CD8-positive, alpha-beta memory T cell (primary cell): ENCODE data around the gene EEPD1. TPM values are rescaled to one million over a fixed set of nuclear protein-coding genes. Genes with fewer than 3 reads are reported as not detected.

Source experiments
- CTCF ChIA-PET: fragments of 350-600 bp; sonication (Branson Sonifier 250); formaldehyde crosslinking; loops from one replicate; lab custom pipeline; 2021; ENCODE audit warnings: antibody characterized with exemption; lab: Charles Lee
- POLR2A ChIA-PET: fragments of 350-600 bp; sonication (Branson Sonifier 250); formaldehyde crosslinking; loops from one replicate; lab custom pipeline; 2021; ENCODE audit warnings: antibody characterized with exemption; lab: Charles Lee
- DNase-seq, 5 donors: peaks; one replicate each; pipeline versions ENCODE4 v3.0.0 to v3.0.0-alpha.2; 2020 to 2022; ENCODE audit warnings: mixed read lengths in 1 of 5
- H3K27ac ChIP-seq: one replicate; pipeline ENCODE4 v1.7.0; 2013; ENCODE audit warnings: low read depth, mild to moderate bottlenecking, low read length, moderate library complexity
- H3K27me3 ChIP-seq: 2 replicates; pipeline ENCODE4 v1.7.0; 2013; ENCODE audit warnings: low read length, mild to moderate bottlenecking; ENCODE audit not compliant: insufficient read depth, poor library complexity, severe bottlenecking
- H3K36me3 ChIP-seq: 2 replicates; pipeline ENCODE4 v1.7.0; 2013; ENCODE audit warnings: mild to moderate bottlenecking, low read length, moderate library complexity; ENCODE audit not compliant: insufficient read depth
- H3K4me1 ChIP-seq: 2 replicates; pipeline ENCODE4 v1.7.0; 2013; ENCODE audit warnings: mild to moderate bottlenecking, low read length, moderate library complexity; ENCODE audit not compliant: insufficient read depth
- H3K4me3 ChIP-seq: 2 replicates; pipeline ENCODE4 v1.7.0; 2013; ENCODE audit warnings: mild to moderate bottlenecking, low read length
- H3K9me3 ChIP-seq: 2 replicates; pipeline ENCODE4 v1.7.0; 2013; ENCODE audit warnings: mild to moderate bottlenecking, low read length
- H3K27ac Mint-ChIP-seq, 8 donors: one replicate each; pipeline ENCODE4 v1.8.0; 2020 to 2021; ENCODE audit warnings: mixed read lengths in 8 of 8, mild to moderate bottlenecking in 6 of 8, inconsistent platforms in 3 of 8, moderate library complexity in 3 of 8
- H3K27me3 Mint-ChIP-seq, 2 donors: one replicate each; pipeline ENCODE4 v1.8.0; 2020 to 2021; ENCODE audit warnings: mixed read lengths in 2 of 2, mild to moderate bottlenecking in 1 of 2, moderate library complexity in 1 of 2
- H3K36me3 Mint-ChIP-seq, 3 donors: one replicate each; pipeline ENCODE4 v1.8.0; 2020 to 2021; ENCODE audit warnings: mixed read lengths in 3 of 3, inconsistent platforms in 1 of 3, mild to moderate bottlenecking in 1 of 3
- H3K4me1 Mint-ChIP-seq, 3 donors: one replicate each; pipeline ENCODE4 v1.8.0; 2020 to 2021; ENCODE audit warnings: mixed read lengths in 3 of 3, inconsistent platforms in 1 of 3, mild to moderate bottlenecking in 1 of 3
- H3K4me3 Mint-ChIP-seq, 7 donors: one replicate each; pipeline ENCODE4 v1.8.0; 2020 to 2021; ENCODE audit warnings: mixed read lengths in 7 of 7, mild to moderate bottlenecking in 6 of 7, moderate library complexity in 4 of 7, inconsistent platforms in 2 of 7
- H3K9me3 Mint-ChIP-seq, 5 donors: one replicate each; pipeline ENCODE4 v1.8.0; 2020 to 2022; ENCODE audit warnings: mixed read lengths in 5 of 5, mild to moderate bottlenecking in 3 of 5, moderate library complexity in 2 of 5, inconsistent platforms in 1 of 5
- polyA plus RNA-seq: library from polyadenylated mRNA; unstranded; fragments of 300-500 nt; fragmentation: Illumina TruSeq; gene quantifications from one replicate; pipeline ENCODE4 v1.2.3, GENCODE V29; 2021
- total RNA-seq, 2 experiments: library from RNA; stranded (reverse); gene quantifications; one replicate each; pipeline ENCODE4 v1.2.3, GENCODE V29; 2021

The EEPD1 gene
- total and polyA plus RNA-seq, 3 experiments from 2014 or later = 0.66 to 15.0 (median 0.84) TPM

DNA sequence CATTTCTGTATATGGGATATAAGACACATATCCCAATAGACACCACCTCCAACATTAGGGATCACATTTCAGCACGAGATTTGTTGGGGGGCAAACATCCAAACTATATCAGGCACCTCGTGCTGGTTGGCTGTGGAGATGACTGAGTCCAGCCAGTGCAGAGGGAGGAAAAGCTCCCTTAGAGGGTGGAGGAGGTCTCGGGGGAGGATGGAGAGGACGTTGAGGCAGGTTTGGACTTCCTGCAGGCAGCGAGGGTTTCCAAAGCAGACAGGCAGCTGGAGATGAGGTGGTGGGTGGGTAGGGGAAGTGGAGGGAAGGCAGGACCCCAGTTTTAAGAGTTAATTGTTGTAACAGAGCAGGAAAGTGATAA is 56.7 kb downstream of the EEPD1 start:
- Histone ChIP-seq H3K4me3 (no peak overlapping the region), H3K9me3 (no peaks in the 10 kb centered on the region), H3K27me3 (no peaks in the 10 kb centered on the region), H3K4me1 (peaks cover 24% of the 10 kb centered on the region), H3K27ac (no peak overlapping the region), H3K36me3 (no peaks in the 10 kb centered on the region)
- H3K27me3 Mint-ChIP-seq = peaks cover 3 to 5% of the 10 kb centered on the region in 2 donors
- peaks cover 0 to 9% (median 4%) of the 10 kb centered on the region in 3 donors for H3K36me3 Mint-ChIP-seq
- POLR2A ChIA-PET = no interaction called here
- no peak for DNase-seq
- no peaks in the 10 kb centered on the region for H3K9me3 Mint-ChIP-seq
- H3K27ac Mint-ChIP-seq = peak overlapping the region in 6 of 8 donors; percentile 67 to 94 (median 92)
- peaks cover 23 to 40% (median 28%) of the 10 kb centered on the region in 3 donors for H3K4me1 Mint-ChIP-seq
- CTCF ChIA-PET = no interaction called here
- H3K4me3 Mint-ChIP-seq = peak overlapping the region in 2 of 7 donors; percentile 5 to 33

DNA sequence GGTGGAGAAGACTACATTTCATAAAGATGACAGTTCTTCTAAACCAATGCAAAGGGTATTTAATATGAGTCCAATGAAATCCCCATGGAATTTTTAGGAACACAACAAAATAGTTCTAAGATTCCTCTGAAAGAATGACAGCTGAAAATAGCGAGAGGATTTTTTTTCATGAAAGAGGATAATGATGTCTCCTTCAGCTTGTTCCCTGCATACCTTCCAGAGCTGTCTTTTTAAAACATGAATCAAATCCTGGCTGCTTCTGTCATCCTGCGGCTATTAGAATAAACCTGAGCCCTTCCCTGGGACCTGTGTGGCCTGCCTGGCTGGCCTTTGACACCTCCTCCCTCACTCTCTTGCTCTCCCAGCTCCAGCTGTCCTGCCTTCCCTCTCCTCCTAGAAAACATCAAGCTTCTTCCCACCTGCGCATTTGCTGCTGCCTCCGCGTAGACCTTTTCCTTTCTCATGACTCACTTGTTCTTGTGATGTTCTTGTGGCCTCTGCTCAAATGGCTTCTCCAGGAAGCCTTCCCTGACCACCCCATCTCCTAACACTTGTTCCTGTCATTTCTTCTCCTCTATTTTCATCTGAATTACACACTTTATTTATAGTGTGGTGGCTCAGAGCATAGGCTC is 57.4 kb downstream of the EEPD1 start:
- H3K4me3 ChIP-seq = no peak overlapping the region
- peaks cover 0 to 9% (median 4%) of the 10 kb centered on the region in 3 donors for H3K36me3 Mint-ChIP-seq
- H3K27ac Mint-ChIP-seq = peak overlapping the region in 3 of 8 donors; percentile 76 to 93 (median 91)
- POLR2A ChIA-PET = no interaction called here
- H3K4me1 Mint-ChIP-seq = peaks cover 23 to 40% (median 28%) of the 10 kb centered on the region in 3 donors
- H3K27me3 Mint-ChIP-seq = peaks cover 3 to 5% of the 10 kb centered on the region in 2 donors
- H3K27ac ChIP-seq = no peak overlapping the region
- no peaks in the 10 kb centered on the region for H3K9me3 Mint-ChIP-seq
- H3K36me3 ChIP-seq = no peaks in the 10 kb centered on the region
- H3K4me1 ChIP-seq = peaks cover 24% of the 10 kb centered on the region
- no peak overlapping the region for H3K4me3 Mint-ChIP-seq
- no peaks in the 10 kb centered on the region for H3K9me3 ChIP-seq
- CTCF ChIA-PET = no interaction called here
- DNase-seq = no peak
- H3K27me3 ChIP-seq = no peaks in the 10 kb centered on the region

DNA sequence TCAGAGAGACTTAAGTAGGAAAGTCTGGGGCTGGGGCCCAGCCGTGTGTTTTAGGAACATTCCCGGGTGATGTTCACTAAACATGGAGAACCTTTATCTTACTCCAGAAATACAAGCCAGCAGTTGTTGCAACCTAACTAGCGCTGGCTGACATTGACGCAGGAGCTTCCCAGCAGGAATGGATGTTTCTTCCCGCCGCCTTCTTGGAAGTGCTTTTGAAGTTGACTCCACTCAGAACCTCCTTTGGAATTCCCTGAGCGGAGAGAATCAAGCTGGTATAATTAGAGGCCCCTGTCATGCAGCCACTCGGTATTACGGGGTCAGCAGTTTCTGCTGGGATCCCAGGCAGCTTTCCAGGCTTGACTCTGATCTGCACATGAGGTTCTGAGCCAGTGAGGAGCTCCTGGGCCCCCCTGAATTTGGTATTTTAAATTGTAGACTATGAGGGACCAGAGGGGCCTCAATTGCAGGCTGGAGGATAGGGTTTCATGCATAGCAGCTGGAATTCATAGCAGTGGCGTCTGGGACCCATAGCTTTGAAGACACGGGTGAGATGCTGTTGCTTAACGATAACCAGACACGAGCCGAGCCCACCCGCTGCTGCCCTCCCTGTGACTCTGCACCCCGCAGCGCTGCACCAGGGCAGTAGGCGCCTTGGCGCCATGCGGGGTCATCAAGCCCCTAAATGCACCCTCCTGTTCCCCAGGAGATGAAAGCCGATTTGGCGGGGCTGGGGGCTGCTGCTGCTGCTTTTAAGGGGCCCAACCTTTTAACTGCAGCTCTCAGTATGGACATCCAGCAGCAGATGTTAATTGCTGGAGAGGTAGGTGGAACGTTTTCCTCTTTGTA is 61.8 kb downstream of the EEPD1 start:
- Histone ChIP-seq H3K27me3 (no peaks in the 10 kb centered on the region), H3K36me3 (no peaks in the 10 kb centered on the region), H3K9me3 (no peaks in the 10 kb centered on the region), H3K4me1 (peaks cover under 1% of the 10 kb centered on the region), H3K4me3 (no peak overlapping the region), H3K27ac (no peak overlapping the region)
- no peak for DNase-seq
- Mint-ChIP-seq H3K4me3 (no peak overlapping the region), H3K4me1 (peaks cover 0 to 9% (median 2%) of the 10 kb centered on the region in 3 donors), H3K27ac (peak overlapping the region in 1 of 8 donors; percentile 27), H3K36me3 (peaks cover 0 to 15% (median 4%) of the 10 kb centered on the region in 3 donors), H3K9me3 (no peaks in the 10 kb centered on the region), H3K27me3 (peaks cover 2 to 10% of the 10 kb centered on the region in 2 donors)
- ChIA-PET POLR2A (no interaction called here), CTCF (no interaction called here)

DNA sequence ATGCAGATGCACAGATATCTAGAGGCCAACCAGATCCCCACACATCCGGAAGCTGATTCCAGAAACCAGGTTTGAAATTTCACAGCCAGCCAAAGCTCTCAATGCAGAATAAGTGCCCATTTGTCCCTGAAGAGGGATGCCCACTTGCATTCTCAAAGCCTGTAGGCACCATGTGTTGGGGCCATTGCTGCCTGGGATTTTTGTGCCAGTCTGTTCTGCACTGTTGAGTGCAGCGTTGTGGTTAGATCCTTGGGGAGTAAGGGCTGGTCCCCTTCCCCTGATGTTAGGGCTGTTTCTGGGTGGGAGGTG is 62.4 kb downstream of the EEPD1 start:
- POLR2A ChIA-PET = no interaction called here
- H3K9me3 Mint-ChIP-seq = no peaks in the 10 kb centered on the region
- Histone ChIP-seq H3K36me3 (no peaks in the 10 kb centered on the region), H3K27me3 (no peaks in the 10 kb centered on the region), H3K9me3 (no peaks in the 10 kb centered on the region), H3K4me3 (no peak overlapping the region), H3K4me1 (no peaks in the 10 kb centered on the region), H3K27ac (no peak overlapping the region)
- no peak overlapping the region for H3K4me3 Mint-ChIP-seq
- peaks cover 0 to 4% (median 0%) of the 10 kb centered on the region in 3 donors for H3K4me1 Mint-ChIP-seq
- no peak overlapping the region for H3K27ac Mint-ChIP-seq
- peaks cover 0 to 15% (median 4%) of the 10 kb centered on the region in 3 donors for H3K36me3 Mint-ChIP-seq
- H3K27me3 Mint-ChIP-seq = peaks cover 2 to 14% of the 10 kb centered on the region in 2 donors
- DNase-seq = no peak
- CTCF ChIA-PET = no interaction called here

DNA sequence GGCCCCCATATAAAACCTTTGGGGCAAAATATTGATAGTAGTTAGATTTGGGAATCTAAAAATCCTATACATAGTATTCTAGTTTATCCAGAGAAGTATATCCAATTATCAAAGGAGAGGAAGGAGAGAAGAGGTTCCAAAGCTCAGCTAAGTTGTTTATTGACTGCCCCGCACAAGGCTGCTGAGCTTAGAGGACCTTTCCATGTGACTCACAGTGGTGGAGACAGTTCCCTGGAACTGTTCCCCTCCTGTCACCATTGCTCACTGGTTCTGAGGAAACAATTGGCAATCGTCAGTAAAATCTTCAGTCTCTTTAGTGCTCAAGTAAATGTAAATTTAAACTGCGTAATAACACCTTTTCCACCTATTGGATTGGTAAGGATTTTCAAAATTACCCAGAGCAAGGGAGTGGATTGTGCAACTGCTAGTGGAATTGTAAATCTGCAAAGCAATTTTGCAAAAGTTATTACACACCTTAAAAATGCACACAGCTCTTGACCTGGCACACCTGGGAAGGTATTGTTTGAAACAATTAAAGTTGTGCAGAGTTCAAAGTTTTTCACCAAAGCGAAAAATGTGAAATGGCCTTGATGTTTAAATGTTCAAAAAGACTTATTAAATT is 63.1 kb downstream of the EEPD1 start:
- peaks cover 0 to 15% (median 4%) of the 10 kb centered on the region in 3 donors for H3K36me3 Mint-ChIP-seq
- H3K4me3 Mint-ChIP-seq = no peak overlapping the region
- H3K9me3 Mint-ChIP-seq = no peaks in the 10 kb centered on the region
- no peak overlapping the region for H3K27ac ChIP-seq
- H3K27me3 Mint-ChIP-seq = peaks cover 5 to 14% of the 10 kb centered on the region in 2 donors
- no peak for DNase-seq
- no peaks in the 10 kb centered on the region for H3K27me3 ChIP-seq
- H3K4me3 ChIP-seq = no peak overlapping the region
- H3K36me3 ChIP-seq = no peaks in the 10 kb centered on the region
- H3K9me3 ChIP-seq = no peaks in the 10 kb centered on the region
- POLR2A ChIA-PET = no interaction called here
- H3K4me1 Mint-ChIP-seq = no peaks in the 10 kb centered on the region
- no peak overlapping the region for H3K27ac Mint-ChIP-seq
- H3K4me1 ChIP-seq = no peaks in the 10 kb centered on the region
- CTCF ChIA-PET = no interaction called here

DNA sequence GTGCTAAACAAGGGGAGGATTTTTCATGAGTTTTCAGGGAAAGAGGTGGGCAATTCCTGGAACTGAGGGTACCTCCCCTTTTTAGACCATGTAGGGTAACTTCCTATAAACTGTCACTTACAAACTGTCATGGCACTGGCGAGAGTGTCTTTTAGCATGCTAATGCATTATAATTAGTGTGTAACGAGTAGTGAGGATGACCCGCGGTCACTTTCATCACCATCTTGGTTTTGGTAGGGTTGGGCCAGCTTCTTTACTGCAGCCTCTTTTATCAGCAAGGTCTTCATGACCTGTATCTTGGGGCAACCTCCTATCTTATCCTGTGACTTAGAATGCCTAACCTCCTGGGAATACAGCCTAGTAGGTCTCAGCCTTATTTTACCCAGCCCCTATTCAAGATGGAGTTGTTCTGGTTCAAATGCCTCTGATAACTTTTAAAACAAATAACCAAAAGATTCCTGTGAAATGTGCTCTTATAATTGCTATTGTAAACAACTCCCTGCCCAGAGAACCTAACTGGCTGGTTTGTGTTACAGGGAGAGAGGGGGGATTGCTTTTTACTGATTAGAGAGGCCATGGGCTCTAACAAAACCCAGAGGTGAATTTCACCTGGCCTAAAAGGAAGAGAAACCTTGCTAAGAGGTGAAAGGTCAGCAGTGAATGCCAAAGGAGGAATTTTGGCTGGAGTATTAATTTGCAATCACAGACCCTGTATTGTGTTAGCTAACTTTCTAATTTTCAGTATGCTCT is 64.3 kb downstream of the EEPD1 start:
- no peak for DNase-seq
- Mint-ChIP-seq H3K27me3 (peaks cover 5 to 14% of the 10 kb centered on the region in 2 donors), H3K4me3 (no peak overlapping the region), H3K9me3 (no peaks in the 10 kb centered on the region), H3K36me3 (peaks cover 0 to 15% (median 4%) of the 10 kb centered on the region in 3 donors), H3K4me1 (no peaks in the 10 kb centered on the region), H3K27ac (peak overlapping the region in 1 of 8 donors; percentile 32)
- no peaks in the 10 kb centered on the region for H3K36me3 ChIP-seq
- H3K4me1 ChIP-seq = no peaks in the 10 kb centered on the region
- no peak overlapping the region for H3K4me3 ChIP-seq
- no peaks in the 10 kb centered on the region for H3K9me3 ChIP-seq
- H3K27ac ChIP-seq = no peak overlapping the region
- ChIA-PET POLR2A (no interaction called here), CTCF (no interaction called here)
- H3K27me3 ChIP-seq = no peaks in the 10 kb centered on the region

DNA sequence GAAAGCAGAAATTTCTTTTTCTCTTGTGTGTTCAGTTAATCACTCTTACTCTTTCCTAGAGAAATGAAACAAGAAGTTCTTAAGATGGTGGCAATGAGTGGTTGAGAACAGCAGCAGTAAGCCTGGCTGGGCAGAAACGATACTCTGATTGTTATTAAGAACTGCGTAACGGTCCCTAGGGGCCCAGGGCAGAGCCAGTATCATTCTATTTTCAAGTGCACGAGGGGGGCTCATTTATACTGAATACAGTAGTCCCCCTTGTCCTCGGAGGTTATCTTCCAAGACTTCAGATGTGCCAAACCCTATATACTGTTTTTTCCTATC is 64.9 kb downstream of the EEPD1 start:
- H3K9me3 Mint-ChIP-seq = no peaks in the 10 kb centered on the region
- H3K36me3 Mint-ChIP-seq = peaks cover 0 to 15% (median 4%) of the 10 kb centered on the region in 3 donors
- ChIA-PET POLR2A (no interaction called here), CTCF (no interaction called here)
- no peaks in the 10 kb centered on the region for H3K9me3 ChIP-seq
- H3K4me1 ChIP-seq = no peaks in the 10 kb centered on the region
- H3K27me3 Mint-ChIP-seq = peaks cover 5 to 14% of the 10 kb centered on the region in 2 donors
- no peaks in the 10 kb centered on the region for H3K36me3 ChIP-seq
- H3K27ac Mint-ChIP-seq = no peak overlapping the region
- no peaks in the 10 kb centered on the region for H3K4me1 Mint-ChIP-seq
- no peak overlapping the region for H3K4me3 ChIP-seq
- DNase-seq = no peak
- H3K27ac ChIP-seq = no peak overlapping the region
- no peak overlapping the region for H3K4me3 Mint-ChIP-seq
- H3K27me3 ChIP-seq = no peaks in the 10 kb centered on the region
